Large intestine (tissue), 3 donors: ENCODE data around the gene COL11A1. TPM values are rescaled to one million over a fixed set of nuclear protein-coding genes. Genes with fewer than 3 reads are reported as not detected.
A peak's percentile ranks its signal among the peaks of the same experiment; 100 is the strongest.

ENCODE experiments used
- DNase-seq, 2 donors: peaks; one replicate each; pipeline versions ENCODE4 v3.0.0 to v3.0.0-alpha.2; 2013
- H3K27ac ChIP-seq: one replicate; pipeline ENCODE4 v1.5.1; 2013; ENCODE audit warnings: low read length
- H3K27me3 ChIP-seq: 2 replicates; pipeline ENCODE4 v1.6.1; 2013; ENCODE audit warnings: low read length; ENCODE audit not compliant: control insufficient read depth, insufficient read depth
- H3K36me3 ChIP-seq: 2 replicates; pipeline ENCODE4 v1.6.1; 2013; ENCODE audit warnings: low read length; ENCODE audit not compliant: control insufficient read depth, insufficient read depth
- H3K4me1 ChIP-seq: one replicate; pipeline ENCODE4 v1.6.1; 2013; ENCODE audit warnings: low read length; ENCODE audit not compliant: control insufficient read depth, insufficient read depth
- H3K4me3 ChIP-seq: one replicate; pipeline ENCODE4 v1.5.1; 2013; ENCODE audit warnings: low read length
- H3K9me3 ChIP-seq: one replicate; pipeline ENCODE4 v1.6.1; 2013; ENCODE audit warnings: mild to moderate bottlenecking, low read depth, low read length, moderate library complexity; ENCODE audit not compliant: control insufficient read depth
- WGBS: methylation state at CpG from one replicate; pipeline ENCODE4 v1.1.5; 2013; ENCODE audit warnings: low lambda C conversion rate; ENCODE audit not compliant: insufficient coverage; 5-methylcytosine and 5-hydroxymethylcytosine counted together
- polyA plus RNA-seq: library from polyadenylated mRNA; unstranded; fragments of 120-200 nt; gene quantifications from one replicate; pipeline ENCODE4 v1.2.1, GENCODE V29; 2013

Gene COL11A1
- polyA plus RNA-seq, 1 donor, result 4.1 TPM

DNA sequence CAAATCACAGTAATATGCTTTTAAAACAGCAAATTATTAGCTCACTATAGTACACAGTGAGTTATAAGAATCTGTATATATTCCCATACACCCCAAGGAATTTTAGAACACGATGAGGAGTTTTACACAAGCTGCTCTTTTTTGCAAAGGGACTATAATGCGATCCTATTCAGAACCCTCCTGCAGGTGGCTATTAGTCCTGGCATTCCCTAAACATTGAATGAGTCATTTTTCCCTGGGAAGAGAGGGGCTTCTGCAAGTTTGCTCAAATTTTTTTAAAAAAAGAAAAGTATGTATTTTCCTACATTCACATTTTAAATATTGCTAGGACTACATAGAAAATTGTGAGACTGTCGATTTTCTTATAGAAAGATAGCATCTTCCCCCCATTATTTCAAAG lies 106.3 kb downstream of the COL11A1 start:
- Histone ChIP-seq H3K4me1 (no peaks in the 10 kb centered on the region), H3K27me3 (no peaks in the 10 kb centered on the region), H3K9me3 (no peaks in the 10 kb centered on the region), H3K4me3 (no peak overlapping the region), H3K27ac (no peak overlapping the region), H3K36me3 (no peaks in the 10 kb centered on the region)
- WGBS, result 77% methylated on average over 3 of the region's 3 CpGs
- no peak for DNase-seq

DNA sequence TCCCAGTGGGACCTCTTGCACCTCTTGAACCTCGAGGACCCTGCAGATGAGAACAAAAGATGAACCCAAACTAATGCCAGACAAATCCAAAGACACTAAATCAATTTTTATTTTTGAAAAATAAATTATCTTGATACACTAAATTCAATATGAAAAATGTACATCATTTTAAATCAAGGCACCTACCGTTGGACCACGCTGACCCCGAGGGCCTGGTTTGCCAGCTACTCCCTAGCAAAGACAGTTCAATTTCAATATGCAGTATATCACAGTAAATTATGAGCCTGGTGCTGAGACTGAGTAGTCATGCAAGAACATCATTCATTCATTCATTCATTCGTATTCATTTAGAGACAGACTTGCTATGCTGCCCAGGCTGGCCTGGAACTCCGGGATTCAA lies 129.4 kb downstream of the COL11A1 start:
- Histone ChIP-seq H3K9me3 (no peaks in the 10 kb centered on the region), H3K36me3 (no peaks in the 10 kb centered on the region), H3K4me1 (no peaks in the 10 kb centered on the region), H3K4me3 (no peak overlapping the region), H3K27ac (no peak overlapping the region), H3K27me3 (no peaks in the 10 kb centered on the region)
- 100% methylated on average over 3 of the region's 6 CpGs for WGBS
- no peak for DNase-seq

DNA sequence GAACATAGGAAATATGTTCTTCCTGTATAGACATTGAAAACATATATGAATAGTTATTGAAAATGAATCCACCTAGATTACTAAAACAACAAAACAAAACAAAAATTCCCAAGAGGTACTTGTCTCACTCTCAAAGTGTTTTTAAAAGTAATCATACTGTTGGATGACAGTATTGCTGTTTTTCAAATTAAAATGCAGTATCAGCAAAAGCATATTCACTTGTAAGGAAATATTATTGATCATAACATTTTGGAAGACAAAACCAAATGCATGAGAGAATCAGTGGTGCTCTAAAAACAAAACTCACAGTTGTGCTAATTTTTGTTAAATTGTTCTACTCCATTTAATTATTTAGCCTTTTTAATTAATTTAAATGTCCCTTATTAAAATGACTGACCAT lies 131.0 kb downstream of the COL11A1 start:
- no peaks in the 10 kb centered on the region for H3K4me1 ChIP-seq
- no peaks in the 10 kb centered on the region for H3K36me3 ChIP-seq
- no peak overlapping the region for H3K4me3 ChIP-seq
- no peaks in the 10 kb centered on the region for H3K9me3 ChIP-seq
- no peaks in the 10 kb centered on the region for H3K27me3 ChIP-seq
- H3K27ac ChIP-seq, result no peak overlapping the region
- DNase-seq, result no peak

DNA sequence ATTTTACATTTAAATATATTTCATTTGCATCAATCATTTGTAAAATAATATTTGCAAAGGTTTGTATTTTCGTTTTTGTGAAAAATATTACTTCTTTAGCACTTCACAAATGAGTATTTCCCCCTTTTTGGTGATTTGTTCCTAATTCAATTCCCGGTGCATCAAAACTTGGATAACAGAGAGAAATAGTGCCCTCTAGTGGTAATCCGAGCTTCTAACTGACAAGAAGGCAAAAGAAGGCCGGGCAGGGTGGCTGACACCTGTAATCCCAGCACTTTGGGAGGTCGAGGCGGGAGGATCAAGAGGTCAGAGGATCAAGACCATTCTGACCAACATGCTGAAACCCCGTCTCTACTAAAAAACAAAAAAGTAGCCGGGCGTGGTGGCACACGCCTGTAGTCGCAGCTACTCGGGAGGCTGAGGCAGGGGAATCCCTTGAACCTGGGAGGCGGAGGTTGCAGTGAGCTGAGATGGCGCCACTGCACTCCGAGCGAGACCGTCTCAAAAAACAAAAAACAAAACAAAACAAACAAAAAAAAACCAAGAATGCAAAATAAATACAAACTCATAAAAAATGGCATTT lies 137.7 kb downstream of the COL11A1 start:
- Histone ChIP-seq H3K36me3 (no peaks in the 10 kb centered on the region), H3K27me3 (no peaks in the 10 kb centered on the region), H3K4me1 (no peaks in the 10 kb centered on the region), H3K9me3 (no peaks in the 10 kb centered on the region), H3K27ac (no peak overlapping the region), H3K4me3 (no peak overlapping the region)
- 78% methylated on average over 9 of the region's 17 CpGs for WGBS
- DNase-seq, result peak; percentile 8

DNA sequence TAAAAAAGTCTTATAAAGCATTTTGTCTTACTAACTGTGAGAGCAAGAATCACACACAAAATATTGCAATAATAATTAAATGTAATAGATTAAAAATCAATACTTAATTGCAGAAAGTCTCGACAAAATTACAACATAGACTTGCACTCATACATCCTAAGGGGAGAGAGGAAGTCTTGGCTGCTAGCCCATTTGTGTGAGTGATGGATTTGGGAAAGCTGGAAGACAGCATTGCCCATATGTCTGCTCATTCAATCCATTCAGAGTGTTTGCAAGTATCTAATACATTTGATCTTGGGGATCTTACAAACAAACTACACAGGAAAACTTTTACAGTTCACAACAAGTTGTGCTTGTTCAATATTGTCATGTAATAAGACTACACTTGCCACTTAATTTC lies 140.5 kb downstream of the COL11A1 start:
- Histone ChIP-seq H3K36me3 (no peaks in the 10 kb centered on the region), H3K4me3 (no peak overlapping the region), H3K9me3 (no peaks in the 10 kb centered on the region), H3K27ac (no peak overlapping the region), H3K27me3 (no peaks in the 10 kb centered on the region), H3K4me1 (no peaks in the 10 kb centered on the region)
- 100% methylated on average over 1 of the region's 1 CpG for WGBS
- DNase-seq, result no peak

DNA sequence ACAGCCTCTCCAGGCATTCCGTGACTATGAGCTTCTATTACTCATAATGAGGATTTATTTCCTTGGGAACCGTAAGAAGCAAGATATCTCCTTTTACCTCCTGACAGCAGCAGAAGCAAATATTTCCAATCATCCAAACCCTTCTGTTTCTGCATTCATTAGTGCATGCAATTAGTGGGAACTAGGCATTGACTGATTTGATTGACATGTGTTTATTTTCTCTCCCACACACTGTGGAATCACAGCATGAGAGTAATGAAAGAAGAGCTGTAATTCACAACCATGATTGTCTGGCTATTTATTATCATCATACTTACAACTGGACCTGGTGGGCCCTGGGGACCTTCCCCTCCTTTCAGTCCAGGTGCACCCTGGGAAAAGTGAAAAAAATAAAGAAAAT lies 146.8 kb downstream of the COL11A1 start:
- H3K4me3 ChIP-seq, result no peak overlapping the region
- no peaks in the 10 kb centered on the region for H3K36me3 ChIP-seq
- no peaks in the 10 kb centered on the region for H3K27me3 ChIP-seq
- H3K9me3 ChIP-seq, result no peaks in the 10 kb centered on the region
- no peak overlapping the region for H3K27ac ChIP-seq
- 88% methylated on average over 1 of the region's 2 CpGs for WGBS
- DNase-seq, result no peak
- H3K4me1 ChIP-seq, result no peaks in the 10 kb centered on the region

DNA sequence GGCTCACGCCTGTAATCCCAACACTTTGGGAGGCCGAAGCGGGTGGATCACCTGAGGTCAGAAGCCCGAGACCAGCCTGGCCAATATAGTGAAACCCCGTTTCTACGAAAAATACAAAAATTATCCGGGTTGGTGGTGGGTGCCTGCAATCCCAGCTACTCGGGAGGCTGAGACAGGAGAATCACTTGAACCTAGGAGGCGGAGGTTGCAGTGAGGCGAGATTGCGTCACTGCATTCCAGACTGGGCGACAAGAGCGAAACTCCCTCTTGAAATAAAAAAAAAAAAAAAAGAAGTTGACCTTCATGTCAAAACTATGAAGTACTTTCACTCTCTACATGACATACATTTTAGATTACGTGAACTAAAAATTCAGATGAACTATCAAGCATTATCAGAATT lies 153.7 kb downstream of the COL11A1 start:
- Histone ChIP-seq H3K27ac (no peak overlapping the region), H3K4me1 (no peaks in the 10 kb centered on the region), H3K9me3 (no peaks in the 10 kb centered on the region), H3K27me3 (no peaks in the 10 kb centered on the region), H3K36me3 (no peaks in the 10 kb centered on the region), H3K4me3 (no peak overlapping the region)
- 98% methylated on average over 8 of the region's 14 CpGs for WGBS
- no peak for DNase-seq

DNA sequence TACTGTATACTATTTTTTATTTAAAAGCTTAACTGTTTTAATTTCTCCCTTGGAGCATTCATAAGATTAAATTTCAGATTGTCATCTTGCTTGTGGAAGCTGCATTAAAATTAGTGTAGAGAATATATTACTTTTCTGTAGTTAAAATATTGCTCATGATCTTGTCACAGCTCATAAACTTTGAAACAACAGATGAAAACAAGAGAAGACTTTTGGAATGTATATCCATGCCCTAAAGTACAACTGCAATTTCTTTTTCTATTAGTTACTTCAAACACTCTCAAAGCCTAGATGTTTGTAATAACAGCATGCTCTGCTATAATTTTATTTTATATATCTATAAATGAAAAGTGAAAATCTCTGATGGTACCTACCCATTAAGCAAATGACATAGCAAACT lies 155.9 kb downstream of the COL11A1 start:
- no peaks in the 10 kb centered on the region for H3K36me3 ChIP-seq
- no peaks in the 10 kb centered on the region for H3K9me3 ChIP-seq
- no peaks in the 10 kb centered on the region for H3K27me3 ChIP-seq
- DNase-seq, result no peak
- H3K27ac ChIP-seq, result no peak overlapping the region
- no peaks in the 10 kb centered on the region for H3K4me1 ChIP-seq
- no peak overlapping the region for H3K4me3 ChIP-seq

DNA sequence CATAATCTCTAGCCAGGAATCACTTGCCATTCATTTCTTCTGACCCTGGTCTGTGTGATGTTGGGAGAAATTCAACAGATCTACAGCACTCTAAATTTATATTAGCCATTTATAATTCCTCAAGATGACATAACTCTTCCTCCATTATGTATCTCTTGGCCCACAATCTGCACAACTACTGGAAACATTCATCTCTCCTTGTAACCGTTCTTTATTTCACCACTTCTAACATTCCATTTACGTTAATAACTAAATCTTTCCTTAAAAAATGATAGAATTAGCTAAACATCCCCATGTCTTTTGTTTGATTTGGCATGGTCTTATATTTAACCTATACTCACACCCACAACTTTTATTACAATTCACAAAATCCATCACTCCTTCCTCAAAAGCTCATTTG lies 166.0 kb downstream of the COL11A1 start:
- no peak overlapping the region for H3K4me3 ChIP-seq
- 100% methylated on average over 2 of the region's 2 CpGs for WGBS
- H3K9me3 ChIP-seq, result no peaks in the 10 kb centered on the region
- no peaks in the 10 kb centered on the region for H3K27me3 ChIP-seq
- no peak for DNase-seq
- no peaks in the 10 kb centered on the region for H3K36me3 ChIP-seq
- H3K27ac ChIP-seq, result no peak overlapping the region
- H3K4me1 ChIP-seq, result no peaks in the 10 kb centered on the region

DNA sequence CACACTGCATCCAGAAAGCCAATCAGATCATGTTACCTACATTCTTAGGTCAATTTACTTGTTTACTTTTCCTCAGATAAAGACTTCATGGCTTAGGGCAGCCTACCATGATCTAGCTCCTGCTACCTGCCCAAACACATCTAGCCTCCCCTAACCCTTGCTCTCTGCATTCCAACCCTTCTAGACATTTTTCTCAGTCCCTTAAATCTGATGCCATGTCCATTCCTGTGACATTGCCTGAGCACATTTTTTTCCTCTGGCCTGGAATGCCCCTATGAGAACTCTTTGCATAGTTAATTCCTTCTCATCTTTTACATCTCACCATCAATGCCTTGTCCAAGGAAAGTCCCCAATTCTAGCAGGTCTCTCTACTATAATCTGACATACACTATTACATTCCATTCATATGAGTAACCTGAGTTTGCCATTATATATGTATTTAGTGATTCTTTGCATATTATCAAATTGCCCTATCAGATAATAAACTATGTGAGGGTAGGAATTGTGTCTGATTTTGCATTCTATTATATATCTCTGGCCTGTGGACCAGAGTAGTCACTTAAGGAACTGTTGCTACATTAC lies 166.9 kb downstream of the COL11A1 start:
- DNase-seq, result no peak
- Histone ChIP-seq H3K27me3 (no peaks in the 10 kb centered on the region), H3K27ac (no peak overlapping the region), H3K4me1 (no peaks in the 10 kb centered on the region), H3K4me3 (no peak overlapping the region), H3K9me3 (no peaks in the 10 kb centered on the region), H3K36me3 (no peaks in the 10 kb centered on the region)

DNA sequence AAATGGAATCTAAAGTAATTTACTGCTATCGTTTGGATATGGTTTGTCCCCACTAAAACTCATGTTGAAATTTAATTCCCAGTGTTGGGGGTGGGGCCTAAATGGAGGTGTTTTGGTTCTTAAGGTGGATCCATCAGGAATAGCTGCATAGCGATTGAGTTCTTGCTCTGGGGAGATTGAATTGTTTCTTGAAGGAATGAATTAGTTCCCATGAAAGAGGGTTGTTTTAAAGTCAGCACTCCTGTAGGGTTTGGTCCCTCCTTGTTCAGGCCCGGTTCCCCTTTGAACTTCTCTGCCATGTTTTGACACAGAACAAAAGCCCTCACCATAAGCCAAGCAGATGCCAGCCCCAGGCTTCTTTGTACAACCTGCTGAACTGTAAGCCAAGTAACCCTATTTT lies 170.9 kb downstream of the COL11A1 start:
- no peaks in the 10 kb centered on the region for H3K36me3 ChIP-seq
- no peaks in the 10 kb centered on the region for H3K27me3 ChIP-seq
- H3K9me3 ChIP-seq, result no peaks in the 10 kb centered on the region
- H3K4me3 ChIP-seq, result no peak overlapping the region
- DNase-seq, result no peak
- no peak overlapping the region for H3K27ac ChIP-seq
- H3K4me1 ChIP-seq, result no peaks in the 10 kb centered on the region
- no CpG with 5 or more reads among the region's 3 CpGs for WGBS
